Measurements from ENCODE around the gene KRT12.

KRT12 gene

GRCh38 chr17:40910441-40910841, 43.4 kb upstream of the KRT12 start:
- no peak for DNase-seq (ENCODE audit: low spot score)
- no peak for TF ChIP-seq CTCF (IDR thresholded peaks at IDR 0.05)
- H3K27ac ChIP-seq: no peak overlapping the region
- no peak overlapping the region for H3K4me3 ChIP-seq

GRCh38 chr17:40909755-40910154, 42.7 kb upstream of the KRT12 start:
- Histone ChIP-seq H3K27ac (no peak overlapping the region), H3K4me3 (no peak overlapping the region)
- no peak for DNase-seq (ENCODE audit: low spot score)
- TF ChIP-seq CTCF (IDR thresholded peaks at IDR 0.05): no peak

GRCh38 chr17:40909351-40909750, 42.3 kb upstream of the KRT12 start:
- TF ChIP-seq CTCF (IDR thresholded peaks at IDR 0.05): peak; percentile 46
- DNase-seq (ENCODE audit: low spot score): peak; percentile 87
- H3K4me3 ChIP-seq: no peak overlapping the region
- no peak overlapping the region for H3K27ac ChIP-seq

DNA sequence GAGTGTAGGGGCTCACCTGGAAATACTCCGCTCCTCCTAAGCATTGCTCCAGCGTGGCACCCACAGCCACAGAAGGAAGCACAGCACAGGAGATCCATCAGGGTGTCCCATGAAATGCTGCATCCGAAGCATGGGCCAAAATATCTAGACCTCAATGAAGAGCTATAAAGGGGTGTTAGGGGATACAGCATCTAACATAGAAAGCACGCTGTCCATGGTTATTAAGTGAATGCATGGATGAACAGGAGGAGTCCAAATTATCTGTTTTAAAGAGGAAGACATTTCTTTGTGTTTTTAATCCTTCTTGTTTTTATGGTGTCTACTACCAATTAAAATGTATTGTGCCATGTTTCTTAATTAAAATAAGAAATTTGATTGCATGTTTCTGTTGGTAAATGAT, 39.6 kb upstream of the KRT12 start:
- Histone ChIP-seq H3K27ac (no peak overlapping the region), H3K4me3 (no peak overlapping the region)
- no peak for TF ChIP-seq CTCF (IDR thresholded peaks at IDR 0.05)
- DNase-seq (ENCODE audit: low spot score): no peak

GRCh38 chr17:40905370-40905769, 38.3 kb upstream of the KRT12 start:
- DNase-seq (ENCODE audit: low spot score): no peak
- H3K4me3 ChIP-seq: no peak overlapping the region
- no peak for TF ChIP-seq CTCF (IDR thresholded peaks at IDR 0.05)
- H3K27ac ChIP-seq: no peak overlapping the region

- DNase-seq (ENCODE audit: low spot score): no peak
- no peak overlapping the region for H3K27ac ChIP-seq
- no peak overlapping the region for H3K4me3 ChIP-seq
- TF ChIP-seq CTCF (IDR thresholded peaks at IDR 0.05): no peak
Observed at GRCh38 chr17:40903129-40903847, 36.3 kb upstream of the KRT12 start.

- DNase-seq (ENCODE audit: low spot score): no peak
- H3K27ac ChIP-seq: no peak overlapping the region
Observed at GRCh38 chr17:40902498-40902897, 35.5 kb upstream of the KRT12 start.

More at GRCh38 chr17:40902498-40902897, 35.5 kb upstream of the KRT12 start:
- H3K4me3 ChIP-seq: no peak overlapping the region
- TF ChIP-seq CTCF (IDR thresholded peaks at IDR 0.05): no peak

Data from coronary artery (tissue), 2 donors.